T47D (cell line): ENCODE data around the gene RGS3.
A peak's percentile ranks its signal among the peaks of the same experiment; 100 is the strongest.

Experiments used
- DNase-seq, 2 experiments: peaks; one replicate each; pipeline versions ENCODE4 v3.0.0 to v3.0.0-alpha.2; 2011 to 2012; ENCODE audit warnings: low read depth in 1 of 2, low spot score in 1 of 2
- JUND ChIP-seq: IDR thresholded peaks from 2 replicates; pipeline ENCODE4 v1.6.1; 2012; ENCODE audit warnings: low read depth
- in situ Hi-C: cut with HindIII; loops from 2 replicates; pipeline ENCODE4 v1.10.0; 2016; ENCODE audit warnings: low sequenced_read_pairs, low pct_unique_long_range_greater_than_20kb

Gene RGS3

GRCh38 chr9:113563826-113564497, 100.4 kb downstream of the RGS3 start:
- in situ Hi-C loops: no loop called here
- TF ChIP-seq JUND: no peak
- DNase-seq: no peak

- peak in 1 of 2 experiments; percentile 32 for DNase-seq
- no peak for TF ChIP-seq JUND
- in situ Hi-C loops: no loop called here
These were observed 101.1 kb downstream of the RGS3 start for GRCh38 chr9:113564498-113565237.

GRCh38 chr9:113566016-113566711, 102.6 kb downstream of the RGS3 start:
- DNase-seq: no peak
- in situ Hi-C loops: no loop called here
- TF ChIP-seq JUND: no peak

- no peak for DNase-seq
- in situ Hi-C loops: no loop called here
- TF ChIP-seq JUND: no peak
These were observed 103.2 kb downstream of the RGS3 start for GRCh38 chr9:113566712-113567071.

GRCh38 chr9:113567361-113568080, 104.0 kb downstream of the RGS3 start:
- no peak for TF ChIP-seq JUND
- in situ Hi-C loops: no loop called here

GRCh38 chr9:113568081-113568435, 104.5 kb downstream of the RGS3 start:
- TF ChIP-seq JUND: no peak
- in situ Hi-C loops: no loop called here

More at GRCh38 chr9:113567361-113568080, 104.0 kb downstream of the RGS3 start:
- DNase-seq: no peak

GRCh38 chr9:113568571-113569321, 105.2 kb downstream of the RGS3 start:
- no peak for DNase-seq
- in situ Hi-C loops: no loop called here
- no peak for TF ChIP-seq JUND

More at GRCh38 chr9:113568081-113568435, 104.5 kb downstream of the RGS3 start:
- DNase-seq: no peak

GRCh38 chr9:113569472-113570060, 106.0 kb downstream of the RGS3 start:
- TF ChIP-seq JUND: no peak
- no peak for DNase-seq
- in situ Hi-C loops: no loop called here

GRCh38 chr9:113570106-113570505, 106.6 kb downstream of the RGS3 start:
- in situ Hi-C loops: no loop called here
- no peak for DNase-seq
- no peak for TF ChIP-seq JUND

GRCh38 chr9:113570749-113571711, 107.5 kb downstream of the RGS3 start:
- TF ChIP-seq JUND: no peak
- in situ Hi-C loops: no loop called here
- no peak for DNase-seq
